Measurements from ENCODE around the gene TPM1.

DNA sequence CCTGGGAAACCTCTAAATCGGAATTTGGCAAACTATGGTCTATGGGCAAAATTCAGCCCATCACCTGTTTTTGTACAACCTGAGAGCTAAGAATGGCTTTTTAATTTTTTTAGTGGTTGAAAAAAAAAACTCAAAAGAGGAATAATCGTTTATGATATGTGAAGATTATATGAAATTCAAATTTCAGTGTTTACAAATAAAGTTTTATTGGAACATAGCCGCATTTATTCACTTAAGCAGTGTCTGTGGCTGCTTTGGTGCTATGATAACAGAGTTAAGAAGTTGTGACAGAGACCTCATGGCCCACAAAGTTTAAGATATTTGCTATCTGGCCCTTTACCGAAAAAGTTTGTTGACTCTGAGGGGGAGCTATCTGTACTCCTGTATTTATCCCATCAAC is 42.7 kb downstream of the TPM1 start:
- TF ChIP-seq, protein P1, sequence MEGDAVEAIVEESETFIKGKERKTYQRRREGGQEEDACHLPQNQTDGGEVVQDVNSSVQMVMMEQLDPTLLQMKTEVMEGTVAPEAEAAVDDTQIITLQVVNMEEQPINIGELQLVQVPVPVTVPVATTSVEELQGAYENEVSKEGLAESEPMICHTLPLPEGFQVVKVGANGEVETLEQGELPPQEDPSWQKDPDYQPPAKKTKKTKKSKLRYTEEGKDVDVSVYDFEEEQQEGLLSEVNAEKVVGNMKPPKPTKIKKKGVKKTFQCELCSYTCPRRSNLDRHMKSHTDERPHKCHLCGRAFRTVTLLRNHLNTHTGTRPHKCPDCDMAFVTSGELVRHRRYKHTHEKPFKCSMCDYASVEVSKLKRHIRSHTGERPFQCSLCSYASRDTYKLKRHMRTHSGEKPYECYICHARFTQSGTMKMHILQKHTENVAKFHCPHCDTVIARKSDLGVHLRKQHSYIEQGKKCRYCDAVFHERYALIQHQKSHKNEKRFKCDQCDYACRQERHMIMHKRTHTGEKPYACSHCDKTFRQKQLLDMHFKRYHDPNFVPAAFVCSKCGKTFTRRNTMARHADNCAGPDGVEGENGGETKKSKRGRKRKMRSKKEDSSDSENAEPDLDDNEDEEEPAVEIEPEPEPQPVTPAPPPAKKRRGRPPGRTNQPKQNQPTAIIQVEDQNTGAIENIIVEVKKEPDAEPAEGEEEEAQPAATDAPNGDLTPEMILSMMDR (IDR thresholded peaks at IDR 0.05): no peak
- TF ChIP-seq POLR2A (IDR thresholded peaks at IDR 0.05): no peak

Measured in prostate gland (tissue), 2 donors.